ENCODE results near the gene ADIPOR2. TPM values are rescaled to one million over a fixed set of nuclear protein-coding genes. Genes with fewer than 3 reads are reported as not detected.
A peak's percentile ranks its signal among the peaks of the same experiment; 100 is the strongest.

Gene ADIPOR2
- total and polyA plus RNA-seq, 2 donors (not counting 1 experiment from before 2014, with no cell fraction given): 43.1 to 46.1 TPM

GRCh38 chr12:1716215-1716862 lies 25.5 kb downstream of the ADIPOR2 start:
- peak overlapping the region; percentile 80 for H3K4me2 ChIP-seq (ENCODE audit: extremely low read depth, insufficient read depth, low read length)
- TF ChIP-seq, protein P1, sequence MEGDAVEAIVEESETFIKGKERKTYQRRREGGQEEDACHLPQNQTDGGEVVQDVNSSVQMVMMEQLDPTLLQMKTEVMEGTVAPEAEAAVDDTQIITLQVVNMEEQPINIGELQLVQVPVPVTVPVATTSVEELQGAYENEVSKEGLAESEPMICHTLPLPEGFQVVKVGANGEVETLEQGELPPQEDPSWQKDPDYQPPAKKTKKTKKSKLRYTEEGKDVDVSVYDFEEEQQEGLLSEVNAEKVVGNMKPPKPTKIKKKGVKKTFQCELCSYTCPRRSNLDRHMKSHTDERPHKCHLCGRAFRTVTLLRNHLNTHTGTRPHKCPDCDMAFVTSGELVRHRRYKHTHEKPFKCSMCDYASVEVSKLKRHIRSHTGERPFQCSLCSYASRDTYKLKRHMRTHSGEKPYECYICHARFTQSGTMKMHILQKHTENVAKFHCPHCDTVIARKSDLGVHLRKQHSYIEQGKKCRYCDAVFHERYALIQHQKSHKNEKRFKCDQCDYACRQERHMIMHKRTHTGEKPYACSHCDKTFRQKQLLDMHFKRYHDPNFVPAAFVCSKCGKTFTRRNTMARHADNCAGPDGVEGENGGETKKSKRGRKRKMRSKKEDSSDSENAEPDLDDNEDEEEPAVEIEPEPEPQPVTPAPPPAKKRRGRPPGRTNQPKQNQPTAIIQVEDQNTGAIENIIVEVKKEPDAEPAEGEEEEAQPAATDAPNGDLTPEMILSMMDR (conservative IDR thresholded peaks at IDR 0.05 in 1 of 2, IDR thresholded peaks at IDR 0.05 in 1 of 2; ENCODE audit: low read depth in 1 of 2, low read length in 2 of 2): no peak
- no peak for TF ChIP-seq EZH2 (IDR thresholded peaks at IDR 0.05; ENCODE audit: low read length, missing control alignments)
- peaks cover 26% of the 10 kb centered on the region for H3K79me2 ChIP-seq (ENCODE audit: control insufficient read depth, insufficient read depth, low read length)
- H3K9me3 ChIP-seq (ENCODE audit: control insufficient read depth, insufficient read depth, low read depth, low read length): no peaks in the 10 kb centered on the region
- no peak overlapping the region for H3K9ac ChIP-seq (ENCODE audit: insufficient read depth, low read length)
- H3K4me3 ChIP-seq (replicated peaks in 1 of 4; ENCODE audit: control extremely low read depth in 1 of 4, insufficient read depth in 1 of 4, low read depth in 3 of 4, low read length in 4 of 4): no peak overlapping the region
- no peaks in the 10 kb centered on the region for H3K27me3 ChIP-seq (ENCODE audit: control insufficient read depth, insufficient read depth, low read length)
- H2AFZ ChIP-seq (ENCODE audit: low read length): no peak overlapping the region
- no peaks in the 10 kb centered on the region for H3K36me3 ChIP-seq (ENCODE audit: control insufficient read depth, insufficient read depth, low read length)
- H3K27ac ChIP-seq (ENCODE audit: insufficient read depth, low read length): no peak overlapping the region
- DNase-seq (ENCODE audit: low read depth in 2 of 2): peak; percentile 11 to 37
- H4K20me1 ChIP-seq (ENCODE audit: control insufficient read depth, extremely low read depth, insufficient read depth, low read length): peaks cover 2% of the 10 kb centered on the region
- peaks cover 4% of the 10 kb centered on the region for H3K4me1 ChIP-seq (ENCODE audit: control insufficient read depth, extremely low read depth, insufficient read depth, low read length)

DNA sequence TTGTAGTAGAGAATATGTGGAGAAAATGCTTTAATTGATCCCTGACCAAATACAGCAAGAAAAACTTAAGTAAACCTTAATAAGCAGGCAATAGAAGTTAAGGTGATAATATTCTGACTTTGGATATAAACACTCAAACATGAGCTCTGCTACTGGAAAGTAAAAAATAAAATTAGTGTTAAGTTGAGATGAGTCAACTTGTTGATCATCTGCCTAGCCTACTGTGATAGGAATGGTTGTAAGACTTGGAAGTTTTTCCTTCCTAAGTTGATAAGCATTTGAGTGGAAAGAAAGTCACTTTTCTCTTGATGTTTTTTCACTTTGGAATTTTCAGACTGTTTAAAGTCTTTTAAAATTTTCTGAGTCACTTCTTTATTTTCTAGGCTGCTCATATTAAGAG lies 26.0 kb downstream of the ADIPOR2 start:
- Histone ChIP-seq H3K79me2 (ENCODE audit: control insufficient read depth, insufficient read depth, low read length) (peaks cover 29% of the 10 kb centered on the region), H3K9me3 (ENCODE audit: control insufficient read depth, insufficient read depth, low read depth, low read length) (no peaks in the 10 kb centered on the region)
- DNase-seq (ENCODE audit: low read depth in 2 of 2): peak in 1 of 2 donors; percentile 69

GRCh38 chr12:1719139-1719538 lies 28.3 kb downstream of the ADIPOR2 start:
- Histone ChIP-seq H4K20me1 (ENCODE audit: control insufficient read depth, extremely low read depth, insufficient read depth, low read length) (peaks cover 2% of the 10 kb centered on the region), H2AFZ (ENCODE audit: low read length) (no peak overlapping the region)
- peak in 1 of 2 donors; percentile 38 for DNase-seq (ENCODE audit: low read depth in 2 of 2)

More for the DNA sequence above, 26.0 kb downstream of the ADIPOR2 start:
- Histone ChIP-seq H3K9ac (ENCODE audit: insufficient read depth, low read length) (no peak overlapping the region), H3K4me2 (ENCODE audit: extremely low read depth, insufficient read depth, low read length) (no peak overlapping the region), H3K27me3 (ENCODE audit: control insufficient read depth, insufficient read depth, low read length) (no peaks in the 10 kb centered on the region), H3K36me3 (ENCODE audit: control insufficient read depth, insufficient read depth, low read length) (no peaks in the 10 kb centered on the region), H3K4me1 (ENCODE audit: control insufficient read depth, extremely low read depth, insufficient read depth, low read length) (peaks cover 4% of the 10 kb centered on the region), H3K4me3 (replicated peaks in 1 of 4; ENCODE audit: control extremely low read depth in 1 of 4, insufficient read depth in 1 of 4, low read depth in 3 of 4, low read length in 4 of 4) (no peak overlapping the region), H3K27ac (ENCODE audit: insufficient read depth, low read length) (no peak overlapping the region), H4K20me1 (ENCODE audit: control insufficient read depth, extremely low read depth, insufficient read depth, low read length) (peaks cover 2% of the 10 kb centered on the region), H2AFZ (ENCODE audit: low read length) (no peak overlapping the region)
- no peak for TF ChIP-seq EZH2 (IDR thresholded peaks at IDR 0.05; ENCODE audit: low read length, missing control alignments)
- TF ChIP-seq, protein P1 (conservative IDR thresholded peaks at IDR 0.05 in 1 of 2, IDR thresholded peaks at IDR 0.05 in 1 of 2; ENCODE audit: low read depth in 1 of 2, low read length in 2 of 2): no peak

More at GRCh38 chr12:1719139-1719538, 28.3 kb downstream of the ADIPOR2 start:
- peaks cover 22% of the 10 kb centered on the region for H3K79me2 ChIP-seq (ENCODE audit: control insufficient read depth, insufficient read depth, low read length)
- no peaks in the 10 kb centered on the region for H3K9me3 ChIP-seq (ENCODE audit: control insufficient read depth, insufficient read depth, low read depth, low read length)
- no peak overlapping the region for H3K27ac ChIP-seq (ENCODE audit: insufficient read depth, low read length)
- H3K4me1 ChIP-seq (ENCODE audit: control insufficient read depth, extremely low read depth, insufficient read depth, low read length): peaks cover 4% of the 10 kb centered on the region
- no peak overlapping the region for H3K4me3 ChIP-seq (replicated peaks in 1 of 4; ENCODE audit: control extremely low read depth in 1 of 4, insufficient read depth in 1 of 4, low read depth in 3 of 4, low read length in 4 of 4)
- no peaks in the 10 kb centered on the region for H3K36me3 ChIP-seq (ENCODE audit: control insufficient read depth, insufficient read depth, low read length)
- no peak overlapping the region for H3K4me2 ChIP-seq (ENCODE audit: extremely low read depth, insufficient read depth, low read length)
- TF ChIP-seq, protein P1 (conservative IDR thresholded peaks at IDR 0.05 in 1 of 2, IDR thresholded peaks at IDR 0.05 in 1 of 2; ENCODE audit: low read depth in 1 of 2, low read length in 2 of 2): no peak
- TF ChIP-seq EZH2 (IDR thresholded peaks at IDR 0.05; ENCODE audit: low read length, missing control alignments): no peak
- H3K27me3 ChIP-seq (ENCODE audit: control insufficient read depth, insufficient read depth, low read length): no peaks in the 10 kb centered on the region
- H3K9ac ChIP-seq (ENCODE audit: insufficient read depth, low read length): no peak overlapping the region

Data from fibroblast of lung (primary cell).